ENCODE measurements around the gene TEX13C. TPM values are rescaled to one million over a fixed set of nuclear protein-coding genes. Genes with fewer than 3 reads are reported as not detected.

The TEX13C gene
- total RNA-seq, 1 experiment from 2014 or later = not detected

- ChIA-PET RAD21 (ENCODE audit: low non-redundant PET in 1 of 2, low total read pairs in 2 of 2, uncharacterized antibody in 2 of 2, unreplicated experiment in 2 of 2) (no interaction called here), POLR2A (no interaction called here), CTCF (no interaction called here)
- no peak overlapping the region for H2AFZ ChIP-seq (ENCODE audit: low read depth, low read length, poor library complexity, severe bottlenecking)
- no peak overlapping the region for H3K4me3 ChIP-seq (replicated peaks in 1 of 2; ENCODE audit: low read depth in 1 of 2, low read length in 2 of 2)
- ATAC-seq (no peak), DNase-seq (ENCODE audit: low read depth, low spot score) (no peak)
- no peak overlapping the region for H3K9ac ChIP-seq (ENCODE audit: low read length)
- no peak overlapping the region for H3K4me2 ChIP-seq (ENCODE audit: low read length)
- no peaks in the 10 kb centered on the region for H3K79me2 ChIP-seq (ENCODE audit: insufficient read depth, low read length)
- H3K27me3 ChIP-seq (ENCODE audit: insufficient read depth, low read length) = no peaks in the 10 kb centered on the region
- no peak overlapping the region for H3K27ac ChIP-seq (ENCODE audit: low read depth, low read length)
- H3K4me1 ChIP-seq (ENCODE audit: control insufficient read depth in 1 of 2, insufficient read depth in 2 of 2, low read length in 2 of 2) = no peaks in the 10 kb centered on the region
- no peaks in the 10 kb centered on the region for H3K9me2 ChIP-seq (ENCODE audit: insufficient read depth)
- no peaks in the 10 kb centered on the region for H3K36me3 ChIP-seq (ENCODE audit: control insufficient read depth in 1 of 2, insufficient read depth in 2 of 2, low read length in 2 of 2)
- BruUV-seq (replicated peaks) = no TSS peak
- no peaks in the 10 kb centered on the region for H3K9me3 ChIP-seq (ENCODE audit: control insufficient read depth in 1 of 2, insufficient read depth in 1 of 2, low read depth in 1 of 2, low read length in 2 of 2)
- H4K20me1 ChIP-seq (ENCODE audit: insufficient read depth) = no peaks in the 10 kb centered on the region
- TF ChIP-seq YY1 (IDR thresholded peaks at IDR 0.05; ENCODE audit: extremely low read depth, insufficient replicate concordance, low read depth, low read length) = no peak
- intact Hi-C loops (cut with micrococcal nuclease) = no loop called here
Observed at GRCh38 chrX:125287282-125287681, 32.4 kb upstream of the TEX13C start.

DNA sequence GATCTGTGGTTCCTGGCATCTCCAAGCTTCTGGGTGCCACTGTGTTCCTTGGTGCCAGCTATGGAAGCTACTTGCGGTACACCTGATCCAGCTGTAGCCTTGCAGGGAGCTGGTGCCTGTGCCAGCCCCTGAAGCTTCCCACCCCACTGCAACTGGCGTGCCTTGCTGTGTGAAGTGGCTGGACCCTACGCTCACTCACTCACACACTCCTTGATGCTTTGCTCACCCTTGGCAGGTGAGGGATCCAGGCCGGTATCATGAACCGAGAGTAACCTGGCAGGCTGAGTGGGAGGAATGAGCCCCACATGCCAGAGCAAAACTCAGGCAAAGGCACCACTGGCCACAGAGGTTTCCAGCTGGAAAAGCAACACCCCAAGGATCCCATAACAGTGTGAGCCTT, 31.3 kb upstream of the TEX13C start:
- RAD21 ChIA-PET (ENCODE audit: low non-redundant PET in 1 of 2, low total read pairs in 2 of 2, uncharacterized antibody in 2 of 2, unreplicated experiment in 2 of 2) = no interaction called here
- no peak overlapping the region for H3K4me2 ChIP-seq (ENCODE audit: low read length)
- no peak overlapping the region for H3K27ac ChIP-seq (ENCODE audit: low read depth, low read length)
- no peaks in the 10 kb centered on the region for H3K4me1 ChIP-seq (ENCODE audit: control insufficient read depth in 1 of 2, insufficient read depth in 2 of 2, low read length in 2 of 2)
- H3K36me3 ChIP-seq (ENCODE audit: control insufficient read depth in 1 of 2, insufficient read depth in 2 of 2, low read length in 2 of 2) = no peaks in the 10 kb centered on the region
- no peak for TF ChIP-seq POLR2AphosphoS5 (IDR thresholded peaks at IDR 0.05; ENCODE audit: low read depth, low read length)
- no peak for ATAC-seq
- no peaks in the 10 kb centered on the region for H3K79me2 ChIP-seq (ENCODE audit: insufficient read depth, low read length)
- BruUV-seq (replicated peaks) = no TSS peak
- no peaks in the 10 kb centered on the region for H3K9me3 ChIP-seq (ENCODE audit: control insufficient read depth in 1 of 2, insufficient read depth in 1 of 2, low read depth in 1 of 2, low read length in 2 of 2)
- no peak overlapping the region for H3K4me3 ChIP-seq (replicated peaks in 1 of 2; ENCODE audit: low read depth in 1 of 2, low read length in 2 of 2)
- POLR2A ChIA-PET = no interaction called here
- H3K9ac ChIP-seq (ENCODE audit: low read length) = no peak overlapping the region
- H4K20me1 ChIP-seq (ENCODE audit: insufficient read depth) = no peaks in the 10 kb centered on the region
- H2AFZ ChIP-seq (ENCODE audit: low read depth, low read length, poor library complexity, severe bottlenecking) = no peak overlapping the region
- CTCF ChIA-PET = no interaction called here
- intact Hi-C loops (cut with micrococcal nuclease) = no loop called here
- H3K9me2 ChIP-seq (ENCODE audit: insufficient read depth) = no peaks in the 10 kb centered on the region
- no peak for DNase-seq (ENCODE audit: low read depth, low spot score)
- H3K27me3 ChIP-seq (ENCODE audit: insufficient read depth, low read length) = no peaks in the 10 kb centered on the region

DNA sequence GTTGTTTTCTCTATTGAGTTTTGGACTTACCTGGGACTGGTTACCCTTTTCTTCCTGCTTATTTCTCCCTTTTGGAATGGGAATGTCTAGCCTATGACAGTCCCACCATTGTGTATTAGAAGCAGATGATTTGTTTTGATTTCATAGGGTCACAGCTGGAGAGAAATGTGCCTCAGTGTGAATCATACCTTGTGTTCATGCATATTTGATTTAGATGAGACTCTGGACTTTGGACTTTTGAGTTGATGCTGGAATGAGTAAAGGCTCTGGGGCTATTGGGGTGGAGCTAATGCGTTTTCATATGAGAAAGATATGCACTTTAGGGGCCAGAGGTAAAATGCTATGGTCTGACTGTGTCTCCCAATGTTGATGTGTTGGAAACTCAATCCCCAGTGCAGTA, 30.5 kb upstream of the TEX13C start:
- Histone ChIP-seq H3K9me3 (ENCODE audit: control insufficient read depth in 1 of 2, insufficient read depth in 1 of 2, low read depth in 1 of 2, low read length in 2 of 2) (no peaks in the 10 kb centered on the region), H3K4me3 (replicated peaks in 1 of 2; ENCODE audit: low read depth in 1 of 2, low read length in 2 of 2) (no peak overlapping the region), H3K9me2 (ENCODE audit: insufficient read depth) (no peaks in the 10 kb centered on the region), H3K4me2 (ENCODE audit: low read length) (no peak overlapping the region), H3K36me3 (ENCODE audit: control insufficient read depth in 1 of 2, insufficient read depth in 2 of 2, low read length in 2 of 2) (no peaks in the 10 kb centered on the region), H3K9ac (ENCODE audit: low read length) (no peak overlapping the region), H3K4me1 (ENCODE audit: control insufficient read depth in 1 of 2, insufficient read depth in 2 of 2, low read length in 2 of 2) (no peaks in the 10 kb centered on the region), H3K79me2 (ENCODE audit: insufficient read depth, low read length) (no peaks in the 10 kb centered on the region), H3K27ac (ENCODE audit: low read depth, low read length) (no peak overlapping the region), H4K20me1 (ENCODE audit: insufficient read depth) (no peaks in the 10 kb centered on the region), H2AFZ (ENCODE audit: low read depth, low read length, poor library complexity, severe bottlenecking) (no peak overlapping the region), H3K27me3 (ENCODE audit: insufficient read depth, low read length) (no peaks in the 10 kb centered on the region)
- DNase-seq (ENCODE audit: low read depth, low spot score) (no peak), ATAC-seq (no peak)
- intact Hi-C loops (cut with micrococcal nuclease) = no loop called here
- no TSS peak for BruUV-seq (replicated peaks)
- CTCF ChIA-PET = no interaction called here
- RAD21 ChIA-PET (ENCODE audit: low non-redundant PET in 1 of 2, low total read pairs in 2 of 2, uncharacterized antibody in 2 of 2, unreplicated experiment in 2 of 2) = no interaction called here
- POLR2A ChIA-PET = no interaction called here
- TF ChIP-seq MAX (IDR thresholded peaks at IDR 0.05) = no peak
- no peak for TF ChIP-seq SIN3A (IDR thresholded peaks at IDR 0.05; ENCODE audit: low read depth)
- TF ChIP-seq POLR2A (IDR thresholded peaks at IDR 0.05; ENCODE audit: borderline replicate concordance, extremely low read depth, insufficient read depth, insufficient read length) = no peak
- TF ChIP-seq SP1 (IDR thresholded peaks at IDR 0.05; ENCODE audit: low read depth) = no peak
- TF ChIP-seq ELF1 (IDR thresholded peaks at IDR 0.05; ENCODE audit: borderline replicate concordance, low read depth) = no peak
- TF ChIP-seq RAD21 (IDR thresholded peaks at IDR 0.05; ENCODE audit: low read depth) = no peak
- TF ChIP-seq, protein P1, sequence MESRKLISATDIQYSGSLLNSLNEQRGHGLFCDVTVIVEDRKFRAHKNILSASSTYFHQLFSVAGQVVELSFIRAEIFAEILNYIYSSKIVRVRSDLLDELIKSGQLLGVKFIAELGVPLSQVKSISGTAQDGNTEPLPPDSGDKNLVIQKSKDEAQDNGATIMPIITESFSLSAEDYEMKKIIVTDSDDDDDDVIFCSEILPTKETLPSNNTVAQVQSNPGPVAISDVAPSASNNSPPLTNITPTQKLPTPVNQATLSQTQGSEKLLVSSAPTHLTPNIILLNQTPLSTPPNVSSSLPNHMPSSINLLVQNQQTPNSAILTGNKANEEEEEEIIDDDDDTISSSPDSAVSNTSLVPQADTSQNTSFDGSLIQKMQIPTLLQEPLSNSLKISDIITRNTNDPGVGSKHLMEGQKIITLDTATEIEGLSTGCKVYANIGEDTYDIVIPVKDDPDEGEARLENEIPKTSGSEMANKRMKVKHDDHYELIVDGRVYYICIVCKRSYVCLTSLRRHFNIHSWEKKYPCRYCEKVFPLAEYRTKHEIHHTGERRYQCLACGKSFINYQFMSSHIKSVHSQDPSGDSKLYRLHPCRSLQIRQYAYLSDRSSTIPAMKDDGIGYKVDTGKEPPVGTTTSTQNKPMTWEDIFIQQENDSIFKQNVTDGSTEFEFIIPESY (IDR thresholded peaks at IDR 0.05; ENCODE audit: extremely low read depth, insufficient replicate concordance, low read length) = no peak

Data from HCT116 (cell line).